T-helper 1 cell treated with Interleukin-12 subunit alpha and Interleukin-12 subunit beta and Interleukin-4 antibody, amounts not matched to agents 30 ng/mL and 1 ng/mL, for 36 hours (primary cell): ENCODE measurements around the gene RASIP1. TPM values are rescaled to one million over a fixed set of nuclear protein-coding genes. Genes with fewer than 3 reads are reported as not detected.
"Not testable (repeated sequence)": the region's sequence is repeated elsewhere in the genome, so short reads cannot be mapped to it uniquely, and the experiment has no call there.

Source experiments
- intact Hi-C: fragments of 100-400 bp; cut with micrococcal nuclease; formaldehyde crosslinking; loops from one replicate; pipeline ENCODE4 v1.15.1; 2024
- total RNA-seq: library from RNA; stranded (reverse); gene quantifications from 2 replicates; pipeline ENCODE4 v1.2.3, GENCODE V29; 2022

The RASIP1 gene
- total RNA-seq, 1 donor from 2014 or later, result 0.15 TPM

DNA sequence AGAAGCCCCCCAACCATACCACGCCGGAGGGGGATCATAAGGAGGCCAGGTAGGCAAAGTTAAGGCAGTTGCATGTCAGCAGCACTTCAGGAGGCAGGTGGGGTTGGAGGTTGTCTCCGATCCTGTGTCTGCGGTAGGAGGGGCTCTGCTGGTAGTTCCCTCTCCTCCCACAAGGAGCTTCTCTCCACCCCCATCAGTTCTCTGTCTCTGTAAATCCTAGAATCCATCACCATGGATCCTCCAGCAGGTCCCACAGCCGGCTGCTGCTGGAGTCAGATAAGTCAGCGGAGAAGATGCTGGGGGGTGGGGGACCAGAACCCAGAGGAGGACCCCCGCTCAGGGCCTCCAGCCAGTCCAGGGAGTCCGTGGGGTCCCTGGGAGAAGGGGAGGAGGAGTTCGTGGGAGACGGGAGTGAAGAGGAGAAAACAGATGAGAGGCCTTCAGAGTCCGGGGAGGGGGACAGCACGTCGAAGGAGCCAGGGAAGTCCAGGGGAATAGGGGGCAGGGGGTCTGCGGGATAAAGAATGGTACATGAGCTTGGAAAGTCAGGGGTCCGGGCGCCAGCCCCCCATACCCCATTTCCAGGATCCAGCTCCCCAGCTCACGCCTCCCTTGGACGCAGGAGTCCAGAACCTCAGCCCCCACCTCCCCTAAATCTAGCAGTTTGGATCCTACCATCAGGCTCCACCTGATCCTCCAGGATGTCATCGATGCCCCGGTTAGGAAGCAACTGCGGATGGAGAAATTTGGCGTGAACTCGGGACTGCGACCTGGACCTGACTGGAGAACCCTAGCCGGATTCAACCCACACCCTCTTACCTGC, 27.2 kb downstream of the RASIP1 start:
- intact Hi-C loops, result loop anchor here (5.0 kb wide), 3 partner anchors 221 to 929 kb away; partner anchors contain the start of genes RRAS and SCAF1

- intact Hi-C loops, result loop anchor here (5.0 kb wide), 3 partner anchors 219 to 931 kb away; partner anchors contain the start of genes RRAS and SCAF1
These were observed 29.2 kb downstream of the RASIP1 start for GRCh38 chr19:48711106-48711662.

GRCh38 chr19:48708471-48708870, 31.9 kb downstream of the RASIP1 start:
- intact Hi-C loops, result no loop called here

DNA sequence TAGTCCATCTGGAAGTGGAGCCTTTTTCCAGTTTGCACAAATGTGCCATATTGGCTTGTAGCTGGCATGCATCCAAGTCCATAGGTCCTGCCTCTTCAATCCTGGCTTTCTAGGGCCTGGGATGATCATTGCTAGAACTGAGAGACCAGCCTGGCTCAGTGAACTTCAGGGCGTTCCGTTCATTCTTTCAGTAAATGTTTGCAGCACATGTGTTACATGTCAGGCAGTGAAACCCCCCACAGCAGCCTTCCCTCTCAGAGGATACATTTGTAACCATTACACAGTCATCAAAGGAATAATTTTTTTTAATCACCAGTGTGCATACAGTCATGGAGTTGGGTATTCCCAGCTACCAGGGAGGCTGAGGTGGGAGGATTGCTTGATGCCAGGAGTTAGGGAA, 35.0 kb downstream of the RASIP1 start:
- intact Hi-C loops, result no loop called here

- intact Hi-C loops, result no loop called here
These were observed 37.1 kb downstream of the RASIP1 start for GRCh38 chr19:48703316-48703715.

DNA sequence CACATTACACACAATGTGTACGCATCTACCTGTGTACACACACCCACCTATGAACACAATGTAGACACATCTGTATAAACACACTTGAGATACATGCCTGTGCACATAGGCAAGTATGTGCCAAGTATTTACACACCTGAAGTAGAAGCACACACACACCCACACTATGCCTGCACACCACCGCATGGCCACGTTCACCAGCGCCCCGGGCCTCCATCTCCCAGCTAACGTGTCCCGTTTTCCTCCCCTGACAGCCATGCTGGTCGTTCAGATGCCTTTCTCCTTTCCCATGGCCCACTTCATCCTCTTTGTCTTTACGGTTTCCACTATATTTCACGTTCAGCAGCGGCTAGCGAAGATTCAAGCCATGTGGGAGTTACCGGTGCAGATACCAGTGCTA, 37.7 kb downstream of the RASIP1 start:
- intact Hi-C loops, result no loop called here

DNA sequence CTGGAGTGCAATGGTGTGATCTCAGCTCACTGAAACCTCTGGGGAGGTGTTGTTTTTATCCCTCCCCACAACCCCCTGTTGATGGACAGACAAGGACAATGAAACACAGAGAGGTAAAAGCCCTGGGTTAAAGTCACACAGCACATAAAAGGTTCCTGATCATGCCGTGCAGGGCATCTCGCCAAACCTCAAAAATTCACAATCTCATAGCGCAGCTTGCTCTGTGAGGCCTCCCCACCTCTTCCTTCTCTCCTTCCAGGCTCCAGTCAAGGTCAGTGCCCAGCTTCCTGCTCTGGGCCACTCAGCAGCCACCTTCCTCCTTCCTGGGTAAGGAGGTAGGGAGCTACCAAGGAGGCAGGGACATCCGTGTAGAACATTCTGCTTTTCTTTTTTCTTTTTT, 42.4 kb downstream of the RASIP1 start:
- intact Hi-C loops, result no loop called here

GRCh38 chr19:48696353-48697010, 43.9 kb downstream of the RASIP1 start:
- intact Hi-C loops, result no loop called here

GRCh38 chr19:48695743-48696352, 44.6 kb downstream of the RASIP1 start, which contains the start of gene FUT2:
FUT2 (plus strand) TSS chr19:48695971; CDS start chr19:48702957, 6,986 bp downstream.
- intact Hi-C loops, result no loop called here

DNA sequence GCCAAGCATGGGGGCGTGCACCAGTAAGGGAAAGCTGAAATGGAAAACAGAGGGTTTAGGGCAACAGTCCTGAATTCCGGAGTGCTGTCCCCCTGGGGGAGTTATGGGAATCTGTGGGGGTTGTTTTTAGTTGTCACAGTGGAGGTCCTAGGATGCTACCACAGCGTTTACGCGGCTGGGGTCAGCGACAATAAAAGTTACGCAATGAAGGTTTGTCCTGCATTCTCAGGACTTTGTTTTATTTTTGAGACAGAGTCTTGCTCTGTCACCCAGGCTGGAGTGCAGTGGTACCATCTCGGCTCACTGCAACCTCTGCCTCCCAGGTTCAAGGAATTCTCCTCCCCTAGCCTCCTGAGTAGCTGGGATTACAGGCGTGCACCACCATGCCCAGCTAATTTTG, 46.8 kb downstream of the RASIP1 start:
- intact Hi-C loops, result not testable (repeated sequence)

GRCh38 chr19:48689449-48689848, 51.0 kb downstream of the RASIP1 start:
- intact Hi-C loops, result no loop called here

- intact Hi-C loops, result no loop called here
These were observed 52.6 kb downstream of the RASIP1 start for GRCh38 chr19:48687776-48688175.

GRCh38 chr19:48686637-48687036, 53.8 kb downstream of the RASIP1 start:
- intact Hi-C loops, result not testable (repeated sequence)

DNA sequence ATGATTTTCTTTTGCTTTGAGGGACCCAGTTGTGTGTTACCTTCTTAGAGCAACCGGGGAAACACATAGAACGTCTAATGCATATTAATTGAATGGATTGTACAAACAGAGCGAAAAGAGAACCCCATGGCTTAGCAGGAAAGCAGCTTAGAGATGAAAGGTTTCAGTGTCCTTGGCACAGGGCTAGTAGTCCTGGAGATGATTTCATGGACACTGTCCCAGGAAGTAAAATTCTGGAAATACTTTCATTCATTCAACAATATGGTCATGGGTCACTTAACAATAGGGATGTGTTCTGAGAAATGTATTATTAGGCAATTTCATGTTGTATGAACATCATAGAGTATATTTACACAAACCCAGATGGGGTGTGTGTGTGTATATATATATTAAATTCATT, 54.3 kb downstream of the RASIP1 start:
- intact Hi-C loops, result no loop called here

DNA sequence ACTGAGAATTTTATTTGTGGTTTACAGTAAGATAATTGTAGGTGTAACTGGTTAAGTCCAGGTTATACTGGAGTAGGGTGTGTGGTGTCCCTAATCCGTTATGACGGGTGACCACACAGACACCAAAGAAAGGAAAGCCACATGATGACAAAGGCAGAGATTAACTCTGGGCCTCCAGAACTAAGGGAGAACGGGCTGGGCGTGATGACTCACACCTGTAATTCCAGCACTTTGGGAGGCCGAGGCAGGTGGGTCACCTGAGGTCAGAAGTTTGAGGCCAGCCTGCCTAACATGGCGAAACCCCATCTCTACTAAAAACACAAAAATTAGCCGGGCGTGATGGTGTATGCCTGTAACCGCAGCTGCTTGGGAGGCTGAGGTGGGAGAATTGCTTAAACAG, 54.8 kb downstream of the RASIP1 start:
- intact Hi-C loops, result no loop called here

- intact Hi-C loops, result no loop called here
These were observed 57.1 kb downstream of the RASIP1 start for GRCh38 chr19:48683349-48683748.

GRCh38 chr19:48681127-48681470, 59.3 kb downstream of the RASIP1 start:
- intact Hi-C loops, result no loop called here

GRCh38 chr19:48680436-48681126, 59.8 kb downstream of the RASIP1 start:
- intact Hi-C loops, result no loop called here

GRCh38 chr19:48680006-48680405, 60.4 kb downstream of the RASIP1 start:
- intact Hi-C loops, result not testable (repeated sequence)

- intact Hi-C loops, result no loop called here
These were observed 62.2 kb downstream of the RASIP1 start for GRCh38 chr19:48678201-48678600.

- intact Hi-C loops, result no loop called here
These were observed 63.5 kb downstream of the RASIP1 start for GRCh38 chr19:48676887-48677286.
